ENCODE data around the gene ZNF536. TPM values are rescaled to one million over a fixed set of nuclear protein-coding genes. Genes with fewer than 3 reads are reported as not detected.

ZNF536 gene
- total RNA-seq, 1 experiment from 2014 or later, result not detected

DNA sequence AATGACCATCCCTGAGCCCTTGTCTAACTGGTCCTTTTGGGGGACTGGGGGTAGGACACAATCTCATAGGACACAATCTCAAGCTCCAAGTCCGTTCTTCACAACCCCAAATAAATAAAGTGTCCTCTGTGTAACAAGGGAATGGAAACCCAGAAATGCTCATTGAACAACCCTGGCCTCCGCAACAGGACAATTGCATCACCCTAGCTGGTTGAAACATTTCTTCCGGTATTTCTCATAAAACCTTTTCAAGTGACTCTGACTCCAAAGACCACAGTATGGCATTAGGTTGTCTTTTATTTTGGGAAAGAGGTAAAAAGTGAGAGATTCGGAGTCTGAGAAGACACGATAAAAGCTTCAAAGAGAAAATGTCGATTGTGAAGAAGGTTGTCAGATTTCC is 186.6 kb downstream of the ZNF536 start:
- Histone ChIP-seq H4K8ac (replicated peaks; ENCODE audit: insufficient read length, low read depth, low read length) (no peak overlapping the region), H2BK20ac (ENCODE audit: low read depth, low read length, poor library complexity, severe bottlenecking) (no peak overlapping the region), H4K5ac (ENCODE audit: insufficient read length, low read depth, low read length) (no peak overlapping the region), H3K4ac (ENCODE audit: low read depth, low read length) (no peak overlapping the region), H4K20me1 (ENCODE audit: control insufficient read depth, insufficient read depth, insufficient read length) (no peaks in the 10 kb centered on the region), H2BK120ac (ENCODE audit: low read depth, low read length, poor library complexity, severe bottlenecking) (no peak overlapping the region), H4K91ac (ENCODE audit: insufficient read length, low read depth, low read length) (no peak overlapping the region), H2AK5ac (ENCODE audit: insufficient read length, low read length) (no peak overlapping the region), H3T11ph (ENCODE audit: low read length) (no peak overlapping the region), H3K9ac (ENCODE audit: extremely low read depth, insufficient read length, low read length) (no peak overlapping the region), H2BK5ac (ENCODE audit: insufficient read length, low read length) (no peak overlapping the region), H2BK15ac (ENCODE audit: low read depth, low read length) (no peak overlapping the region), H3K4me2 (ENCODE audit: insufficient read depth, insufficient read length, low read length) (no peak overlapping the region), H2BK12ac (ENCODE audit: insufficient read length, low read depth, low read length) (no peak overlapping the region), H2AFZ (ENCODE audit: low read length) (no peak overlapping the region), H3K79me1 (ENCODE audit: insufficient read depth, low read depth, low read length, poor library complexity, severe bottlenecking) (no peaks in the 10 kb centered on the region), H3K14ac (ENCODE audit: insufficient read depth, low read length) (no peak overlapping the region), H3K56ac (ENCODE audit: insufficient read length, low read depth, low read length) (no peak overlapping the region), H3K27ac (ENCODE audit: insufficient read length, low read depth, low read length) (no peak overlapping the region), H3K4me1 (ENCODE audit: insufficient read depth, low read length) (peaks cover 24% of the 10 kb centered on the region), H3K18ac (ENCODE audit: insufficient read length, low read depth, low read length) (no peak overlapping the region), H3K79me2 (ENCODE audit: insufficient read depth, low read length) (no peaks in the 10 kb centered on the region), H3K23me2 (ENCODE audit: insufficient read length, low read depth, low read length, poor library complexity, severe bottlenecking) (no peaks in the 10 kb centered on the region), H3K9me3 (ENCODE audit: control insufficient read depth, low read depth, low read length) (no peaks in the 10 kb centered on the region), H3K27me3 (ENCODE audit: insufficient read depth, low read length) (no peaks in the 10 kb centered on the region), H3K23ac (ENCODE audit: insufficient read length, low read depth, low read length) (no peak overlapping the region)
- peaks cover 1% of the 10 kb centered on the region for H3K27me3 Mint-ChIP-seq (ENCODE audit: low read depth)
- H3K4me1 Mint-ChIP-seq, result peaks cover 51 to 55% of the 10 kb centered on the region in 2 experiments
- peak overlapping the region; percentile 15 to 26 (median 22); a peak in 4 of 7 replicates for H3K27ac Mint-ChIP-seq
- WGBS (ENCODE audit: extremely low coverage, insufficient read length, low lambda C conversion rate), result no CpG with 5 or more reads among the region's 6 CpGs
- H3K4me3 Mint-ChIP-seq, result peak overlapping the region in 1 of 2 experiments; percentile 4; a peak in 1 of 5 replicates
- no peaks in the 10 kb centered on the region for H3K9me3 Mint-ChIP-seq
- TF ChIP-seq, protein P1, sequence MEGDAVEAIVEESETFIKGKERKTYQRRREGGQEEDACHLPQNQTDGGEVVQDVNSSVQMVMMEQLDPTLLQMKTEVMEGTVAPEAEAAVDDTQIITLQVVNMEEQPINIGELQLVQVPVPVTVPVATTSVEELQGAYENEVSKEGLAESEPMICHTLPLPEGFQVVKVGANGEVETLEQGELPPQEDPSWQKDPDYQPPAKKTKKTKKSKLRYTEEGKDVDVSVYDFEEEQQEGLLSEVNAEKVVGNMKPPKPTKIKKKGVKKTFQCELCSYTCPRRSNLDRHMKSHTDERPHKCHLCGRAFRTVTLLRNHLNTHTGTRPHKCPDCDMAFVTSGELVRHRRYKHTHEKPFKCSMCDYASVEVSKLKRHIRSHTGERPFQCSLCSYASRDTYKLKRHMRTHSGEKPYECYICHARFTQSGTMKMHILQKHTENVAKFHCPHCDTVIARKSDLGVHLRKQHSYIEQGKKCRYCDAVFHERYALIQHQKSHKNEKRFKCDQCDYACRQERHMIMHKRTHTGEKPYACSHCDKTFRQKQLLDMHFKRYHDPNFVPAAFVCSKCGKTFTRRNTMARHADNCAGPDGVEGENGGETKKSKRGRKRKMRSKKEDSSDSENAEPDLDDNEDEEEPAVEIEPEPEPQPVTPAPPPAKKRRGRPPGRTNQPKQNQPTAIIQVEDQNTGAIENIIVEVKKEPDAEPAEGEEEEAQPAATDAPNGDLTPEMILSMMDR (conservative IDR thresholded peaks at IDR 0.05), result no peak
- H3K36me3 Mint-ChIP-seq (ENCODE audit: insufficient read depth in 1 of 3, low read depth in 3 of 3), result no peaks in the 10 kb centered on the region
- DNase-seq, result no peak

Measured in H9 (cell line).